PC-9 (cell line): ENCODE data around the gene EYA2. TPM values are rescaled to one million over a fixed set of nuclear protein-coding genes. Genes with fewer than 3 reads are reported as not detected.

ENCODE experiments used
- BruUV-seq: library from RNA; stranded (reverse); fragments of 400-500 nt; replicated peaks from 2 replicates; lab custom pipeline; 2021; lab: Mats Ljungman, UMichigan
- CTCF ChIA-PET: fragments of 300-600 bp; sonication (Branson Sonifier 250); formaldehyde crosslinking; loops from one replicate; lab custom pipeline; 2022; ENCODE audit warnings: antibody characterized with exemption; lab: Charles Lee
- POLR2A ChIA-PET: fragments of 300-600 bp; sonication (Branson Sonifier 250); formaldehyde crosslinking; loops from one replicate; lab custom pipeline; 2022; ENCODE audit warnings: antibody characterized with exemption; ENCODE audit not compliant: unreplicated experiment; lab: Charles Lee
- DNase-seq, 2 experiments: peaks; one replicate each; pipeline versions ENCODE4 v3.0.0 to v3.0.0-alpha.2; 2015 to 2022; ENCODE audit warnings: mixed read lengths in 1 of 2
- H2AFZ ChIP-seq: fragments of 200-600 bp; sonication (generic); 2 replicates; pipeline ENCODE4 v1.8.1; 2017; ENCODE audit warnings: antibody characterized with exemption
- H3F3A ChIP-seq: fragments of 200-600 bp; sonication (generic); 2 replicates; pipeline ENCODE4 v1.8.1; 2017; ENCODE audit warnings: antibody characterized with exemption, mild to moderate bottlenecking, low read depth; ENCODE audit not compliant: insufficient read depth
- H3K27ac ChIP-seq: fragments of 200-600 bp; sonication (generic); 2 replicates; pipeline ENCODE4 v1.6.1; 2016; ENCODE audit warnings: mixed run types
- H3K27me3 ChIP-seq: fragments of 200-600 bp; sonication (generic); 2 replicates; pipeline ENCODE4 v1.6.1; 2016; ENCODE audit warnings: low read depth, mixed run types; ENCODE audit not compliant: insufficient read depth
- H3K36me3 ChIP-seq: fragments of 200-600 bp; sonication (generic); 2 replicates; pipeline ENCODE4 v1.6.1; 2016; ENCODE audit warnings: low read depth, mixed run types
- H3K4me1 ChIP-seq: fragments of 200-600 bp; sonication (generic); replicated peaks from 2 replicates; pipeline ENCODE4 v1.6.1; 2016; ENCODE audit warnings: mixed run types; ENCODE audit not compliant: insufficient read depth
- H3K4me2 ChIP-seq: fragments of 200-600 bp; sonication (generic); 2 replicates; pipeline ENCODE4 v1.6.1; 2017; ENCODE audit warnings: mixed run types
- H3K4me3 ChIP-seq: fragments of 200-600 bp; sonication (generic); 2 replicates; pipeline ENCODE4 v1.6.1; 2016; ENCODE audit warnings: mixed run types
- H3K79me2 ChIP-seq: fragments of 200-600 bp; sonication (generic); 2 replicates; pipeline ENCODE4 v1.6.1; 2017; ENCODE audit warnings: low read depth, mixed run types
- H3K9me2 ChIP-seq: fragments of 200-600 bp; sonication (generic); 2 replicates; pipeline ENCODE4 v1.8.1; 2017; ENCODE audit warnings: mild to moderate bottlenecking; ENCODE audit not compliant: insufficient read depth
- H3K9me3 ChIP-seq: fragments of 200-600 bp; sonication (generic); 2 replicates; pipeline ENCODE4 v1.8.1; 2016; ENCODE audit warnings: low read depth; ENCODE audit not compliant: insufficient read depth
- H4K20me1 ChIP-seq: fragments of 200-600 bp; sonication (generic); 2 replicates; pipeline ENCODE4 v1.8.1; 2017; ENCODE audit not compliant: insufficient read depth
- EZH2 ChIP-seq: fragments of 200-600 bp; sonication (generic); IDR thresholded peaks from 2 replicates; pipeline ENCODE4 v1.8.0; 2017; ENCODE audit warnings: antibody characterized with exemption, low read depth
- intact Hi-C: fragments of 100-400 bp; cut with micrococcal nuclease; formaldehyde crosslinking; loops from one replicate; pipeline ENCODE4 v1.10.0; 2022; ENCODE audit not compliant: unreplicated experiment
- total RNA-seq: library from RNA; stranded (reverse); gene quantifications from 2 replicates; pipeline ENCODE4 v1.2.3, GENCODE V29; 2021
- TF ChIP-seq, protein P1 (sequence below): fragments of 200-600 bp; sonication (generic); conservative IDR thresholded peaks from 2 replicates; pipeline ENCODE4 v1.6.1; 2017; ENCODE audit warnings: mixed run types, antibody characterized with exemption, mild to moderate bottlenecking, moderate library complexity

EYA2 gene
- total RNA-seq, 1 experiment from 2014 or later: not detected

DNA sequence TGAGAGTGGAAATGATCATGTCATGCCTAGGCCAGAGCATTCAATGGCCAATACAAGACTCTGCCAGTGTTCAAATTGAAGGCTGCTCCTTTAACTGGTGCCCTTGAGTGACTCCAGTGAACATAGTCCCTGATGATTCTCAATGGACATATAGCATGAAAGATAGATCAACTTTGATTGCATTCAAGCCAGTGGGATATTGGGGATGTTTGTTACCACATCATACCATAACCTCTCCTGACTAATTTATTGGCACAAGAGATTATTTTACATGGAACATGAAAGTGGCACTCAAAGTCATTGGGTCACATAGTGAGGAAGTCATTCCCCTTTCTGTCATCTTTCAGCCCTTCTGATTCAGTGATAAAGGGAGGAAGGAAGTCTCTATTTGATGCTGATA lies 139.0 kb downstream of the EYA2 start:
- H3K9me3 ChIP-seq: no peaks in the 10 kb centered on the region; the same call in 1 of the 2 replicates
- no peaks in the 10 kb centered on the region for H3K79me2 ChIP-seq
- peaks cover 6% of the 10 kb centered on the region; the same call in 1 of the 2 replicates for H3K4me1 ChIP-seq
- H4K20me1 ChIP-seq: no peaks in the 10 kb centered on the region
- ChIA-PET POLR2A (no interaction called here), CTCF (no interaction called here)
- H3K4me3 ChIP-seq: no peak overlapping the region
- TF ChIP-seq, protein P1, sequence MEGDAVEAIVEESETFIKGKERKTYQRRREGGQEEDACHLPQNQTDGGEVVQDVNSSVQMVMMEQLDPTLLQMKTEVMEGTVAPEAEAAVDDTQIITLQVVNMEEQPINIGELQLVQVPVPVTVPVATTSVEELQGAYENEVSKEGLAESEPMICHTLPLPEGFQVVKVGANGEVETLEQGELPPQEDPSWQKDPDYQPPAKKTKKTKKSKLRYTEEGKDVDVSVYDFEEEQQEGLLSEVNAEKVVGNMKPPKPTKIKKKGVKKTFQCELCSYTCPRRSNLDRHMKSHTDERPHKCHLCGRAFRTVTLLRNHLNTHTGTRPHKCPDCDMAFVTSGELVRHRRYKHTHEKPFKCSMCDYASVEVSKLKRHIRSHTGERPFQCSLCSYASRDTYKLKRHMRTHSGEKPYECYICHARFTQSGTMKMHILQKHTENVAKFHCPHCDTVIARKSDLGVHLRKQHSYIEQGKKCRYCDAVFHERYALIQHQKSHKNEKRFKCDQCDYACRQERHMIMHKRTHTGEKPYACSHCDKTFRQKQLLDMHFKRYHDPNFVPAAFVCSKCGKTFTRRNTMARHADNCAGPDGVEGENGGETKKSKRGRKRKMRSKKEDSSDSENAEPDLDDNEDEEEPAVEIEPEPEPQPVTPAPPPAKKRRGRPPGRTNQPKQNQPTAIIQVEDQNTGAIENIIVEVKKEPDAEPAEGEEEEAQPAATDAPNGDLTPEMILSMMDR: no peak
- TF ChIP-seq EZH2: no peak
- no peaks in the 10 kb centered on the region for H3K36me3 ChIP-seq
- no peak for DNase-seq
- H3F3A ChIP-seq: peaks cover 5% of the 10 kb centered on the region; the same call in 1 of the 2 replicates
- peaks cover 4% of the 10 kb centered on the region; the same call in 1 of the 2 replicates for H3K27me3 ChIP-seq
- no peaks in the 10 kb centered on the region for H3K9me2 ChIP-seq
- H3K27ac ChIP-seq: no peak overlapping the region
- intact Hi-C loops: no loop called here
- no TSS peak for BruUV-seq
- no peak overlapping the region for H3K4me2 ChIP-seq
- H2AFZ ChIP-seq: no peak overlapping the region

- H2AFZ ChIP-seq: no peak overlapping the region
- no TSS peak for BruUV-seq
- POLR2A ChIA-PET: no interaction called here
Measured at GRCh38 chr20:47035026-47035590, 140.5 kb downstream of the EYA2 start.

GRCh38 chr20:47036091-47036870 lies 141.6 kb downstream of the EYA2 start:
- ChIA-PET POLR2A (no interaction called here), CTCF (no interaction called here)
- Histone ChIP-seq H2AFZ (no peak overlapping the region), H3K4me1 (peaks cover 6% of the 10 kb centered on the region; the same call in 1 of the 2 replicates), H3F3A (peaks cover 5% of the 10 kb centered on the region; the same call in 1 of the 2 replicates), H3K4me2 (no peak overlapping the region), H3K9me2 (no peaks in the 10 kb centered on the region), H3K27ac (no peak overlapping the region), H3K79me2 (no peaks in the 10 kb centered on the region), H3K4me3 (no peak overlapping the region), H3K36me3 (no peaks in the 10 kb centered on the region), H3K9me3 (no peaks in the 10 kb centered on the region), H4K20me1 (no peaks in the 10 kb centered on the region), H3K27me3 (peaks cover 4% of the 10 kb centered on the region; the same call in 1 of the 2 replicates)
- DNase-seq: no peak
- TF ChIP-seq, protein P1: no peak
- no peak for TF ChIP-seq EZH2
- no TSS peak for BruUV-seq
- intact Hi-C loops: no loop called here

More at GRCh38 chr20:47035026-47035590, 140.5 kb downstream of the EYA2 start:
- Histone ChIP-seq H3K79me2 (no peaks in the 10 kb centered on the region), H4K20me1 (no peaks in the 10 kb centered on the region), H3K36me3 (no peaks in the 10 kb centered on the region), H3F3A (peaks cover 5% of the 10 kb centered on the region; the same call in 1 of the 2 replicates), H3K4me2 (no peak overlapping the region), H3K27ac (no peak overlapping the region), H3K4me1 (peaks cover 6% of the 10 kb centered on the region; the same call in 1 of the 2 replicates), H3K9me3 (no peaks in the 10 kb centered on the region), H3K9me2 (no peaks in the 10 kb centered on the region), H3K4me3 (no peak overlapping the region), H3K27me3 (peaks cover 4% of the 10 kb centered on the region; the same call in 1 of the 2 replicates)
- TF ChIP-seq, protein P1: no peak
- TF ChIP-seq EZH2: no peak
- no peak for DNase-seq
- intact Hi-C loops: no loop called here
- CTCF ChIA-PET: no interaction called here
